ENCODE data around the gene NECTIN1. TPM values are rescaled to one million over a fixed set of nuclear protein-coding genes. Genes with fewer than 3 reads are reported as not detected.

Gene NECTIN1
- total RNA-seq (10 to 100 TPM in 1 of 2 donors, 1 to 10 TPM in 1; 9.1 to 26.9 TPM), polyA plus RNA-seq (ENCODE audit: insufficient read length in 2 of 2) (10 to 100 TPM; 63.7 to 68.5 TPM)
- long read RNA-seq, donor 1, full-length matches to known transcripts, result 10 of 10 reads
- long read RNA-seq, donor 1, partial matches to known transcripts, result 0 of 10 reads
- long read RNA-seq, donor 1, other reads (novel, unspliced or antisense), result 0 of 10 reads
- long read RNA-seq, donor 2, full-length matches to known transcripts, result 1 of 1 reads
- long read RNA-seq, donor 2, partial matches to known transcripts, result 0 of 1 reads
- long read RNA-seq, donor 2, other reads (novel, unspliced or antisense), result 0 of 1 reads
- long read RNA-seq, donor 3, full-length matches to known transcripts, result 7 of 12 reads
- long read RNA-seq, donor 3, partial matches to known transcripts, result 5 of 12 reads
- long read RNA-seq, donor 3, other reads (novel, unspliced or antisense), result 0 of 12 reads
- long read RNA-seq, donor 4, result 0 reads

- Histone ChIP-seq H3K27ac (ENCODE audit: low read depth, low read length) (peak within 1 kb of the TSS; percentile 33), H3K27me3 (ENCODE audit: control insufficient read depth, insufficient read depth, low read length) (no peaks in the 10 kb centered on the region), H3K36me3 (ENCODE audit: control insufficient read depth, insufficient read depth, low read length) (no peaks in the 10 kb centered on the region), H3K9me3 (ENCODE audit: control insufficient read depth, insufficient read depth, low read length) (no peaks in the 10 kb centered on the region), H3K4me3 (ENCODE audit: low read depth, low read length) (peak within 1 kb of the TSS; percentile 73), H3K4me1 (ENCODE audit: control insufficient read depth, insufficient read depth, low read length) (peaks cover 47% of the 10 kb centered on the region)
- WGBS (ENCODE audit: insufficient coverage), result under 1% methylated on average over 121 of the region's 128 CpGs
- DNase-seq (ENCODE audit: low read depth in 4 of 6, low spot score in 6 of 6), result peak; percentile 74 to 97 (median 82)
Observed at GRCh38 chr11:119728651-119729580, at the start of gene NECTIN1. Gene NECTIN1, minus strand, starts transcription at chr11:119729200. Its CDS starts 647 bp downstream, at chr11:119728553.

GRCh38 chr11:119778391-119779194, 49.6 kb upstream of the NECTIN1 start:
- WGBS (ENCODE audit: insufficient coverage), result 84% methylated on average over 9 of the region's 15 CpGs
- no peak overlapping the region for H3K27ac ChIP-seq (ENCODE audit: low read depth, low read length)

GRCh38 chr11:119777940-119778339, 48.9 kb upstream of the NECTIN1 start:
- no peak for DNase-seq (ENCODE audit: low read depth in 4 of 6, low spot score in 6 of 6)
- Histone ChIP-seq H3K36me3 (ENCODE audit: control insufficient read depth, insufficient read depth, low read length) (no peaks in the 10 kb centered on the region), H3K27me3 (ENCODE audit: control insufficient read depth, insufficient read depth, low read length) (no peaks in the 10 kb centered on the region), H3K27ac (ENCODE audit: low read depth, low read length) (no peak overlapping the region), H3K4me3 (ENCODE audit: low read depth, low read length) (no peak overlapping the region), H3K9me3 (ENCODE audit: control insufficient read depth, insufficient read depth, low read length) (no peaks in the 10 kb centered on the region), H3K4me1 (ENCODE audit: control insufficient read depth, insufficient read depth, low read length) (peaks cover 14% of the 10 kb centered on the region)
- WGBS (ENCODE audit: insufficient coverage), result 89% methylated on average over 9 of the region's 10 CpGs

More at GRCh38 chr11:119778391-119779194, 49.6 kb upstream of the NECTIN1 start:
- peaks cover 17% of the 10 kb centered on the region for H3K4me1 ChIP-seq (ENCODE audit: control insufficient read depth, insufficient read depth, low read length)
- no peaks in the 10 kb centered on the region for H3K36me3 ChIP-seq (ENCODE audit: control insufficient read depth, insufficient read depth, low read length)
- no peak overlapping the region for H3K4me3 ChIP-seq (ENCODE audit: low read depth, low read length)
- no peaks in the 10 kb centered on the region for H3K27me3 ChIP-seq (ENCODE audit: control insufficient read depth, insufficient read depth, low read length)
- H3K9me3 ChIP-seq (ENCODE audit: control insufficient read depth, insufficient read depth, low read length), result no peaks in the 10 kb centered on the region
- DNase-seq (ENCODE audit: low read depth in 4 of 6, low spot score in 6 of 6), result no peak

GRCh38 chr11:119776651-119777050, 47.7 kb upstream of the NECTIN1 start:
- no peak for DNase-seq (ENCODE audit: low read depth in 4 of 6, low spot score in 6 of 6)
- no peak overlapping the region for H3K27ac ChIP-seq (ENCODE audit: low read depth, low read length)
- no peaks in the 10 kb centered on the region for H3K27me3 ChIP-seq (ENCODE audit: control insufficient read depth, insufficient read depth, low read length)
- H3K4me1 ChIP-seq (ENCODE audit: control insufficient read depth, insufficient read depth, low read length), result peaks cover 7% of the 10 kb centered on the region
- WGBS (ENCODE audit: insufficient coverage), result 71% methylated on average over 1 of the region's 5 CpGs
- no peaks in the 10 kb centered on the region for H3K36me3 ChIP-seq (ENCODE audit: control insufficient read depth, insufficient read depth, low read length)
- no peaks in the 10 kb centered on the region for H3K9me3 ChIP-seq (ENCODE audit: control insufficient read depth, insufficient read depth, low read length)
- H3K4me3 ChIP-seq (ENCODE audit: low read depth, low read length), result no peak overlapping the region

- H3K4me1 ChIP-seq (ENCODE audit: control insufficient read depth, insufficient read depth, low read length), result peaks cover 7% of the 10 kb centered on the region
- no peak for DNase-seq (ENCODE audit: low read depth in 4 of 6, low spot score in 6 of 6)
- no peak overlapping the region for H3K27ac ChIP-seq (ENCODE audit: low read depth, low read length)
- no peaks in the 10 kb centered on the region for H3K36me3 ChIP-seq (ENCODE audit: control insufficient read depth, insufficient read depth, low read length)
- 83% methylated on average over 3 of the region's 4 CpGs for WGBS (ENCODE audit: insufficient coverage)
- H3K27me3 ChIP-seq (ENCODE audit: control insufficient read depth, insufficient read depth, low read length), result no peaks in the 10 kb centered on the region
- no peak overlapping the region for H3K4me3 ChIP-seq (ENCODE audit: low read depth, low read length)
- H3K9me3 ChIP-seq (ENCODE audit: control insufficient read depth, insufficient read depth, low read length), result no peaks in the 10 kb centered on the region
Observed at GRCh38 chr11:119776031-119776636, 47.1 kb upstream of the NECTIN1 start.

- Histone ChIP-seq H3K36me3 (ENCODE audit: control insufficient read depth, insufficient read depth, low read length) (no peaks in the 10 kb centered on the region), H3K27ac (ENCODE audit: low read depth, low read length) (no peak overlapping the region), H3K4me3 (ENCODE audit: low read depth, low read length) (no peak overlapping the region), H3K27me3 (ENCODE audit: control insufficient read depth, insufficient read depth, low read length) (no peaks in the 10 kb centered on the region), H3K9me3 (ENCODE audit: control insufficient read depth, insufficient read depth, low read length) (no peaks in the 10 kb centered on the region), H3K4me1 (ENCODE audit: control insufficient read depth, insufficient read depth, low read length) (peaks cover 3% of the 10 kb centered on the region)
- WGBS (ENCODE audit: insufficient coverage), result no CpG with 5 or more reads among the region's 1 CpG
- peak in 1 of 6 donors; percentile 43 for DNase-seq (ENCODE audit: low read depth in 4 of 6, low spot score in 6 of 6)
Observed at GRCh38 chr11:119774172-119774763, 45.3 kb upstream of the NECTIN1 start.

- Histone ChIP-seq H3K27me3 (ENCODE audit: control insufficient read depth, insufficient read depth, low read length) (no peaks in the 10 kb centered on the region), H3K27ac (ENCODE audit: low read depth, low read length) (no peak overlapping the region), H3K4me1 (ENCODE audit: control insufficient read depth, insufficient read depth, low read length) (no peaks in the 10 kb centered on the region), H3K4me3 (ENCODE audit: low read depth, low read length) (no peak overlapping the region), H3K9me3 (ENCODE audit: control insufficient read depth, insufficient read depth, low read length) (no peaks in the 10 kb centered on the region), H3K36me3 (ENCODE audit: control insufficient read depth, insufficient read depth, low read length) (no peaks in the 10 kb centered on the region)
- DNase-seq (ENCODE audit: low read depth in 4 of 6, low spot score in 6 of 6), result peak in 2 of 6 donors; percentile 76 to 79
- 42% methylated on average over 3 of the region's 8 CpGs for WGBS (ENCODE audit: insufficient coverage)
Observed at GRCh38 chr11:119772641-119773415, 43.8 kb upstream of the NECTIN1 start.

GRCh38 chr11:119772076-119772475, 43.1 kb upstream of the NECTIN1 start:
- peak in 2 of 6 donors; percentile 56 to 85 for DNase-seq (ENCODE audit: low read depth in 4 of 6, low spot score in 6 of 6)
- H3K4me1 ChIP-seq (ENCODE audit: control insufficient read depth, insufficient read depth, low read length), result no peaks in the 10 kb centered on the region
- H3K36me3 ChIP-seq (ENCODE audit: control insufficient read depth, insufficient read depth, low read length), result no peaks in the 10 kb centered on the region
- no peaks in the 10 kb centered on the region for H3K27me3 ChIP-seq (ENCODE audit: control insufficient read depth, insufficient read depth, low read length)
- no peak overlapping the region for H3K4me3 ChIP-seq (ENCODE audit: low read depth, low read length)
- no peak overlapping the region for H3K27ac ChIP-seq (ENCODE audit: low read depth, low read length)
- H3K9me3 ChIP-seq (ENCODE audit: control insufficient read depth, insufficient read depth, low read length), result no peaks in the 10 kb centered on the region

Data from spinal cord (tissue), 10 donors.